Keratinocyte (primary cell): Measurements from ENCODE around the gene SDC3. TPM values are rescaled to one million over a fixed set of nuclear protein-coding genes. Genes with fewer than 3 reads are reported as not detected.

ENCODE experiments used
- DNase-seq: peaks from one replicate; pipeline ENCODE4 v3.0.0-alpha.2; 2011; ENCODE audit warnings: low read depth, missing footprints, low spot score
- FAIRE-seq: peaks from 2 replicates; lab custom pipeline; 2011; peaks lifted over from hg19 to GRCh38; lab: Jason Lieb, UNC
- H2AFZ ChIP-seq: 2 replicates; pipeline ENCODE4 v1.6.0; 2012; ENCODE audit warnings: low read length, control low read depth, inconsistent platforms; ENCODE audit not compliant: control insufficient read depth
- H3K27ac ChIP-seq: 2 replicates; pipeline ENCODE4 v1.5.1; 2011; ENCODE audit warnings: low read length; ENCODE audit not compliant: control insufficient read depth, insufficient read depth
- H3K27me3 ChIP-seq: 3 replicates; pipeline ENCODE4 v1.6.0; 2011; ENCODE audit warnings: low read length; ENCODE audit not compliant: control insufficient read depth, insufficient read depth; ENCODE audit errors: extremely low read depth
- H3K36me3 ChIP-seq, 2 experiments: 2 replicates in 1 of 2; 3 replicates in 1 of 2; pipeline ENCODE4 v1.5.1; 2011; ENCODE audit warnings: low read length in 2 of 2, mild to moderate bottlenecking in 1 of 2; ENCODE audit not compliant: control insufficient read depth in 2 of 2, insufficient read depth in 2 of 2; ENCODE audit errors: extremely low read depth in 1 of 2
- H3K4me1 ChIP-seq: 3 replicates; pipeline ENCODE4 v1.5.1; 2011; ENCODE audit warnings: low read length; ENCODE audit not compliant: control insufficient read depth, insufficient read depth; ENCODE audit errors: extremely low read depth
- H3K4me2 ChIP-seq: 3 replicates; pipeline ENCODE4 v1.6.0; 2011; ENCODE audit warnings: low read depth, low read length; ENCODE audit not compliant: control insufficient read depth, insufficient read depth; ENCODE audit errors: extremely low read depth
- H3K4me3 ChIP-seq, 3 experiments: fragments of 200-600 bp in 1 of 3; sonication (generic) in 1 of 3; 2 replicates in 2 of 3; 3 replicates in 1 of 3; pipeline ENCODE4 v1.5.1; 2011 to 2016; ENCODE audit warnings: low read length in 3 of 3, mild to moderate bottlenecking in 3 of 3, control low read depth in 2 of 3, inconsistent platforms in 1 of 3, low read depth in 1 of 3, mixed read lengths in 1 of 3, mixed run types in 1 of 3, moderate library complexity in 1 of 3; ENCODE audit not compliant: control insufficient read depth in 2 of 3, insufficient read depth in 2 of 3; ENCODE audit errors: extremely low read depth in 1 of 3
- H3K79me2 ChIP-seq: 2 replicates; pipeline ENCODE4 v1.6.0; 2012; ENCODE audit warnings: low read length; ENCODE audit not compliant: control insufficient read depth, insufficient read depth
- H3K9ac ChIP-seq: 3 replicates; pipeline ENCODE4 v1.6.0; 2011; ENCODE audit warnings: low read length; ENCODE audit not compliant: control insufficient read depth, insufficient read depth; ENCODE audit errors: extremely low read depth
- H3K9me1 ChIP-seq: 3 replicates; pipeline ENCODE4 v1.6.0; 2011; ENCODE audit warnings: low read length; ENCODE audit not compliant: control insufficient read depth, insufficient read depth; ENCODE audit errors: extremely low read depth
- H3K9me3 ChIP-seq: 2 replicates; pipeline ENCODE4 v1.5.1; 2012; ENCODE audit warnings: low read depth, low read length; ENCODE audit not compliant: control insufficient read depth
- H4K20me1 ChIP-seq: 3 replicates; pipeline ENCODE4 v1.6.0; 2011; ENCODE audit warnings: low read length; ENCODE audit not compliant: control insufficient read depth, insufficient read depth; ENCODE audit errors: extremely low read depth
- CTCF ChIP-seq, 3 experiments: IDR thresholded peaks in 1 of 3; conservative IDR thresholded peaks in 1 of 3; optimal IDR thresholded peaks in 1 of 3; 2 replicates in 2 of 3; 3 replicates in 1 of 3; pipeline versions ENCODE3 to v1.5.1; 2011; ENCODE audit warnings: low read length in 3 of 3, mild to moderate bottlenecking in 3 of 3, moderate library complexity in 2 of 3, control low read depth in 1 of 3, inconsistent platforms in 1 of 3; ENCODE audit not compliant: insufficient read depth in 2 of 3; ENCODE audit errors: extremely low read depth in 1 of 3
- EZH2 ChIP-seq: IDR thresholded peaks from one replicate; pipeline ENCODE4 v1.6.1; 2012; ENCODE audit warnings: inconsistent platforms, mild to moderate bottlenecking, low read length, moderate library complexity
- dilution Hi-C: fragments of 300-500 bp; cut with MboI; formaldehyde crosslinking; loops from one replicate; pipeline ENCODE4 v1.7.0; 2020; ENCODE audit warnings: low sequenced_read_pairs; ENCODE audit not compliant: extremely low pct_ligation_motif_present
- polyA plus RNA-seq, 5 experiments: library from polyadenylated mRNA; depleted of rRNA in 3 of 5; stranded (reverse) in 3 of 5; stranded (forward) in 1 of 5; unstranded in 1 of 5; fragments of >200 nt; gene quantifications; 1 replicate in 1 of 5; 2 replicates in 3 of 5; 3 replicates in 1 of 5; pipeline versions ENCODE4 v1.2.1 to v1.2.3, GENCODE V29; 2011 to 2012; ENCODE audit warnings: missing spikeins in 2 of 5, low read depth in 1 of 5, low replicate concordance in 1 of 5

The SDC3 gene
- polyA plus RNA-seq, 1 donor (not counting 4 experiments of a cell fraction or from before 2014, with no cell fraction given) = 8.8 TPM

DNA sequence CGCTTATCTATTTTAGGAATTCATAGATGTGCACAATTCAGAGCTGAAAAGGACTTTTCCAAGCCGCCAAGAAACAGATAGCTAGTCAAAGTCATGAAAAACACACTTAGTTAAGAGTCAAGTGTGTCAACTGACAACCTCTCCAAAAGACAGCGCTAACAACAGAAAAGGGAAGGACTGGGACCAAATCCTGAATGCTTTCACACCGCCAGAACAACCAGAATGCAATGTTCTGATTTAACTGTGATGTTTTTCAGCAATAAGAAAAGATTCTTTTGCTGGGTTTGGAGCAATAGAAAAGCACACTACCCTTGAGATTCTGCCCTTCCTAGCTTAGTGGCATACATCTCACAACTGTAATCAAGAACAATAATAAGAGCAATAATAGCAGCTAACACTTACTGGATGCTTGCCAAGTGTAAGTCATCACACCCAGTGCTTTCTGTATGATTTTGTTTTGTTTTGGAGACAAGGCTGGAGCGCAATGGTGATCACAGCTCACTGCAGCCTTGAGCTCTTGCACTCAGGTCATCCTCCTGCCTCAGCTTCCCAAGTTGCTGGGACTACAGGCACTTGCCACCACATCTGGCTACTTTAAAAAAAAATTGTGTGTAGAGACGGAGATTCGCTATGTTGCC lies 33.9 kb upstream of the SDC3 start:
- FAIRE-seq = no peak
- no peak for DNase-seq
- H3K9ac ChIP-seq = no peak overlapping the region
- H3K9me1 ChIP-seq = no peaks in the 10 kb centered on the region
- H3K27ac ChIP-seq = no peak overlapping the region
- dilution Hi-C loops = no loop called here
- H3K9me3 ChIP-seq = no peaks in the 10 kb centered on the region
- peaks cover 25 to 49% of the 10 kb centered on the region in 2 experiments for H3K36me3 ChIP-seq
- H3K4me1 ChIP-seq = peaks cover 6% of the 10 kb centered on the region
- H4K20me1 ChIP-seq = peaks cover 6% of the 10 kb centered on the region
- H2AFZ ChIP-seq = no peak overlapping the region
- TF ChIP-seq CTCF (optimal IDR thresholded peaks at IDR 0.05 in 1 of 3, IDR thresholded peaks at IDR 0.05 in 1 of 3, conservative IDR thresholded peaks at IDR 0.05 in 1 of 3; ENCODE audit: extremely low read depth in 1 of 3, insufficient read depth in 2 of 3, low read length in 3 of 3) (no peak), EZH2 (no peak)
- no peak overlapping the region for H3K4me3 ChIP-seq
- H3K79me2 ChIP-seq = peaks cover 13% of the 10 kb centered on the region
- H3K4me2 ChIP-seq = no peak overlapping the region
- H3K27me3 ChIP-seq = no peaks in the 10 kb centered on the region

GRCh38 chr1:30940541-30940940 lies 32.0 kb upstream of the SDC3 start:
- peaks cover 6% of the 10 kb centered on the region for H4K20me1 ChIP-seq
- no peak for TF ChIP-seq EZH2
- TF ChIP-seq CTCF (optimal IDR thresholded peaks at IDR 0.05 in 1 of 3, IDR thresholded peaks at IDR 0.05 in 1 of 3, conservative IDR thresholded peaks at IDR 0.05 in 1 of 3; ENCODE audit: extremely low read depth in 1 of 3, insufficient read depth in 2 of 3, low read length in 3 of 3) = no peak
- peaks cover 16% of the 10 kb centered on the region for H3K4me1 ChIP-seq
- H3K79me2 ChIP-seq = peaks cover 9% of the 10 kb centered on the region
- H3K9me1 ChIP-seq = no peaks in the 10 kb centered on the region
- no peak overlapping the region for H3K4me2 ChIP-seq
- no peak overlapping the region for H3K9ac ChIP-seq
- FAIRE-seq (no peak), DNase-seq (no peak)
- no peak overlapping the region for H3K27ac ChIP-seq
- no peak overlapping the region for H2AFZ ChIP-seq
- H3K9me3 ChIP-seq = no peaks in the 10 kb centered on the region
- no peaks in the 10 kb centered on the region for H3K27me3 ChIP-seq
- dilution Hi-C loops = no loop called here
- H3K4me3 ChIP-seq = no peak overlapping the region
- peaks cover 26 to 52% of the 10 kb centered on the region in 2 experiments for H3K36me3 ChIP-seq
